ENCODE results near the gene ETFRF1.

ETFRF1 gene

DNA sequence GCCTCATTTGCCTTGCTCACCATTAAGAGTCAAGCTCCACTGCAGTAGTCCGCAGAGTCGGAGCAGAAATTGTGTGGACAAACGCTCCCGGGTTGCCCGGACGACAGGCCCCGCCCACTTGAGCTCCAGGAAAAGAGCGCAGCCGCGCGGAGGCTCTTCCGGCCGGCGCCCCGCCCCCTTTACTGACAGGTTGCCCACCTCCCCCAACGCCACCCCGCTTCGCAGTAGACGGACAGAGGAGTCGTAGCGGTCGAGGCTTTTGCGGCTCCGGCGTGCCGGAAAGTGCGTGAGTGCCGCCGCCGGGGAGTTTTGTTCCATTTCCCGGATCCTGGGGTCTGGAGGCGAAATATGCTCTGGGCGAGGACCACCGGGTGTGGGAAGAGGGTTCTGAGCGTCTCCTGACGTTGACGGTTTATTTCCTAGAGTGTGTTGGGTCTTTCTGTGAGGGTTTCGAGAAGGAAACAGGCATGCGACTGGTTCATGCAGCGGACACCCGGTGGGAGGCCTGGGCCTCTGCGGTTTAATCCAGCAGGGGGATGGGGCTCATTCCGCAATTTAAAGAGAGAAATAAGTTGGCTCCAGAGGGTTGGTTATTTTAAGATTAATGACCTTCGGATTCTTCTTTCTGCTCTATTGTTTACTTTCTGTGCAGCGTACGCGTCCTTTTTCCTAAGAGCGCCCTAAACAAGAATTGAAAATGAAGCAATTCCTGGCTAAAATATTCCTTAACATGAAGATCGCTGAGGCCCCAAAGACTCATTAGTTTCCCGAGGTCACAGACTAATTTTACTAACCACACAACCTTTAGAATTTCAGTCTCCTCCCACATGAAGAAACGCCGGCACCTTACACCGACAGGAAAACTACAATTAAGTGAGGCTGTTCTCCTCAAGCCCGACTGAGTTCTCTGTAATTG, at the start of gene ETFRF1, which contains the start of gene DNAI7:
Gene ETFRF1 (plus strand): TSS at position 182 of the 916 bp plus-strand sequence. CDS start 8,720 bp downstream, outside the sequence.
Gene DNAI7 (minus strand): TSS at position 105 of the 916 bp plus-strand sequence. CDS start 82 bp downstream, at position 23.
- peak; percentile 98 for DNase-seq

- DNase-seq = no peak
Observed at GRCh38 chr12:25146686-25147085, 48.4 kb upstream of the ETFRF1 start.

GRCh38 chr12:25151476-25151875, 43.6 kb upstream of the ETFRF1 start:
- DNase-seq = no peak

DNA sequence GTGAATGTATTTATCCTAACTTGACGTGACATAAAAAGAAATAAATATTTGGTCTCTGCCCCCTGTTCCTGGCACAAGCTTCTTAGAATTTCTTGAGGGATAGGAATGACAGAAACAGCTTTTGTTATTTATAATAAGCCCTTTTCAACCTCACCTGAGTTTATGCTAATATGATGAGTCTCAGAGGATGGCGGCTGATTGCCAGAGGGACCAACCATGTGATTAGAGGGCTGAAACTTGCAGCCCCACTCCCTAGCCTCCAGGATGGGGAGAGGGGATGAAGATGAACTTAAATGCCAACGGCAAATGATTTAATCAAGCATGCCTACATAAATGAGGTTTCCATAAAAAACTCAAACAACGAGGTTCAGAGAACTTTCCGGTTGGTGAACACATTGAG, 43.0 kb upstream of the ETFRF1 start:
- no peak for DNase-seq

GRCh38 chr12:25155022-25155576, 39.9 kb upstream of the ETFRF1 start:
- no peak for DNase-seq

- DNase-seq = no peak
Observed at GRCh38 chr12:25156061-25156460, 39.0 kb upstream of the ETFRF1 start.

DNA sequence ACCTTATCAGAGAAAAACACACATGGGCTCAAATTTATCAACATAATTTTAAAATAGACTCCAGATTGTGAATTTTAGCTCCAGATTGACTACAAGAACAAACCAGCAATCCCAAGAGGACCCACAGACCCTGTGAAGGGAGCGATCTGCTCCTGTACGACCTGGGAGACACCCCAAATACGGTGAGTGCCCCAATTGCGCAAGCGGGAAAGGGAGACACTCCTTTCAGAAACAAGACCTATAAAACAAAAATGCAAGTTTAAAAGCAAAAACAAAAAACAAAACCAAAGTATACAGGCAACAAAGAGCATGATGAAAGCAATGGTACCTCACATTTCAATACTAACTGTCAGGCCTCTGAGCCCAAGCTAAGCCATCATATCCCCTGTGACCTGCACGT, 32.2 kb upstream of the ETFRF1 start:
- no peak for DNase-seq

DNA sequence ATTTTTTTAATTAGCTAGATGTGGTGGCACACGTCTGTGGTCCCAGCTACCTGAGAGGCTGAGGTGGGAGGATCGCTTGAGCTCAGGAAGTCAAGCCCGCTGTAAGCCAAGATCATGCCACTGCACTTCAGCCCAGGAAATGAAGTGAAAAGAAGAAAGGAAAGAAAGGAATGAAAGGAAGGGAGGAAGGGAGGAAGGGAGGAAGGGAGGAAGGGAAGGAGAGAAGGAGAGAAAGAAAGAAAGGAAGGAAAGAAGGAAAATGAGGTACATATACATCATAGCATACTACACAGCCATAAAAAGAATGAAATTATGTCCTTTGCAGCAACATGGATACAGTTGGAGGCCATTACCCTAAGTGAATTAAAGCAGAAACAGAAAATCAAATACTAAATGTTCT, 12.3 kb upstream of the ETFRF1 start:
- no peak for DNase-seq

GRCh38 chr12:25184132-25184531, 10.9 kb upstream of the ETFRF1 start:
- DNase-seq = no peak

DNA sequence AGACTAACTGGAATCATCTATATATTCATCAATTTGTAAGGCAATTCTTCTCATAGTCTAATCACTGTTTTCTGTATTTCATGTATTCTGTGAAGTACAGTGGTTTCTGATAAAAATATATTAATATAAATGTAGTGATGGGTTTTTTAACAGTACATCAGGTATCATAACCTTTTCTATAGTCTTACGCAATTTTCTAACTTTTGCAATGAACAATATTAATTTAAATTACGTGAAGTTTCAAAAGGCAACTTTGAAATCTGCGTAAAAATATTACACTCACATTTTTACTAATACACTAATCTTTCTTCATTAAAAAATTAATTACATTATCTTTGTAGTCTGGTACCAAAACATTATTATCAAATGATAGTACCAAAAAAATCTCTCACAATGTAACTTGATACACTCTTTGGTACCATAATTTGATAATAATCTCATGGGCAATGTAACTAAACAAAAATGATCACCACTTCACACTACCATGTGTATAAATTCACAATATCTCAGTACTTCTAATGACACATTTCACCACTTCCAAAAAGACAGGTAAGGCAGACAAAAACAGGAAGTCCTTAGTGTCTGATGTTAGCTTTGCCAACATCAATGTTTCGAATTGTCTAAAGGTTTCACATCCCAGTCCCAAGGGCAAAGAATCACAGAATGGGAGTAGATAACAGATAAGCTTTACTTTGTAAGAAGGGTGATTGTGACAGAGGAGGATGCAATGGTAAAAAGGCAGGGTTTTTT, 8.8 kb upstream of the ETFRF1 start:
- DNase-seq = no peak

DNA sequence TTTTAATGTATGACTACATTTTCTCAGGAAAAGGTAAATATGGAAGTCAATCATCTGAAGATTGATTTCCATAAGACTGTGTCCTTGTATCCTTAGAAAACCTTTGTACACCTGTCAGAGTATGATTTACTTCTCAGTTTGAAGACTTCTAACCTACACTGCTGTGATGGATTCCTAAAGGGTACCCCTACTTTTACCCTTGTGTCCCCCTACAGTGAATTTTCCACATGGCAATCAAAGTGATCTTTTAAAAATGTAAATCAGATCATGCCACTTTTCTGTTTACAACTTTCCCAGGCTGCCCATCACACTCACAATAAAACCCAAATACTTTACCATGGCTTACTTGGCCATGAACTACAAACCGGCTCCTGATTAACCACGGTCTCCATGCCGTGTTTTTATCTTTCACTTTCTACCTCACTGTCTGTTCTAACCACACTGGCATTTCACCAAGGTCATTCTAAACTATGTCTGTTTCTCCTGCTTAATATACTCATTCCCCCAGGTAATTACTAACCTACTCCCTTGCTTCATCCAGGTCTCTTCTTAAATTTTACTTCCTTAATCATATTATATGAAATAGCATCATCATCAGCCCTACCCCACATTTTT, 8.1 kb upstream of the ETFRF1 start:
- no peak for DNase-seq

DNA sequence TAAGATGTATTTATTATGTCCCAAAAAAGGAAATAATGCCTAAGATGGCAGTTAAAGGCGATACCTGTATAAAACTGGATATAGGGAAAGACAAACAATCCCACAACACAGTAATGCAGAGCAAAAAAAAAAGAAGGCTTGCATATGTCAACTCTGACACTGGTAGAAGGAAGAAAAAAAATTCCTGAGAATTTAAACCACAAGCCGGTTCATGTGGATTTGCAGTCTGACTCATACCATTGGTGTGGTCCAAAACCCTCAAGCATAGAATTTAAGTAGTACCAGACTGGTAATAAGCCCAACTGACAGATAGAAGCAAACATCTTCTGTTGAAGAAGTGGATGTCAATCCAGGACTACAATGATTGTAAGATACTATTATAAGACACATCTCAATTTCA, 7.3 kb upstream of the ETFRF1 start:
- DNase-seq = no peak

GRCh38 chr12:25189656-25190055, 5.4 kb upstream of the ETFRF1 start:
- no peak for DNase-seq

DNA sequence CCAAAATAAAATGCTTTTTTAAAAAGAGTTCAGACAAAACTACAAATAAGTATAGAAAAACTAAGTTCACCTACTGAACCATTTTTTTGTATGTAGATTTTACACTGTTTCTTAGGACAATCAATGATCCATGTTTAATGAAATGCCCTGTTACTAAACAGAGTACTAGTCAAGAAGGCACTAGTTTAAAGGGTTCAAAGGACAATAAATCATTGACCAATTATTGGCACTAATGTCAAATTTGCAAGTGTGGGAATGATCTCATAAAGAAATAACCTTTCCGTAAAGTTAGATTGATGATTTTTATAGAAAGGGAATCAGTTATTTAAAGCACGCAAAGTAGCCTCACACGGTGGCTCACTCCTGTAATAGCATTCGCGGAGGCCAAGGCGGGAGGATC, 4.2 kb upstream of the ETFRF1 start:
- DNase-seq = no peak

DNA sequence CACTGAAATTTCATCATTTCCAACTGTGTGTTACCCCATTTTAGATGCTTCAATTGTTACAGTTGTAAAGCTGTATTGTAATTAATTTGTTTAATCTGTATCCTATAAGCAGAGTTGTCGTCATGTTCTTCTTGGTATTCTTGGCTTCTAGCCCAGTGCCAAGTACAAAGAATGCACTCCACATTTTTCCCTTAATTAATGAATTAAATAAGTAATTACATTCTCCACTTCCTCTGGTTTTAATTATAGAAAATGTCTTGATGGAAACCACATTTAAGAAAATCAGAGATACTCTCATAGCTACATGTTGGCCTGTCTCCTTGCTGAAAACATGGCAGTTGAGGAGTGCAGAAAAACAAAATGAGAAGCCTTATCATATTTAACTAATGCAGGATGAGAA, 823 bp upstream of the ETFRF1 start:
- DNase-seq = no peak

GRCh38 chr12:25194722-25195055, 348 bp upstream of the ETFRF1 start:
- no peak for DNase-seq

DNA sequence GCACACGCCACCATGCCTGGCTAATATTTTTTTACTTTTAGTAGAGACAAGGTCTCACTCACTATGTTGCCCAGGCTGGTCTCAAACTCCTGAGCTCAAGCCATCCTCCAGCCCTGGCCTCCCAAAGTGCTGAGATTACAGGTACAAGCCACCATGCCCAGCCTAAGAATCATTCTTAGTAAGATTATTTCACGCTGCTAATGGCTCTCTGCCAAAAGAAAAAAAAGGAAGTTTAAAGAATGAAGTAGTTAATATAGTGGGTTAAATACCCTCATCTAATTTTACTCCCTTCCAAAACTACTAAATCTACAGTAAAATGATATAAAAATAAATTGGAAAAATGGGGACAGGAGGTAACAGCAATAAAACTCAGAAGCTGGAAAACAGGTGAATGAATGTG, 2.6 kb downstream of the ETFRF1 start:
- DNase-seq = no peak

- no peak for DNase-seq
Observed at GRCh38 chr12:25200703-25201102, 5.7 kb downstream of the ETFRF1 start.

GRCh38 chr12:25202137-25202536, 7.1 kb downstream of the ETFRF1 start:
- no peak for DNase-seq

DNA sequence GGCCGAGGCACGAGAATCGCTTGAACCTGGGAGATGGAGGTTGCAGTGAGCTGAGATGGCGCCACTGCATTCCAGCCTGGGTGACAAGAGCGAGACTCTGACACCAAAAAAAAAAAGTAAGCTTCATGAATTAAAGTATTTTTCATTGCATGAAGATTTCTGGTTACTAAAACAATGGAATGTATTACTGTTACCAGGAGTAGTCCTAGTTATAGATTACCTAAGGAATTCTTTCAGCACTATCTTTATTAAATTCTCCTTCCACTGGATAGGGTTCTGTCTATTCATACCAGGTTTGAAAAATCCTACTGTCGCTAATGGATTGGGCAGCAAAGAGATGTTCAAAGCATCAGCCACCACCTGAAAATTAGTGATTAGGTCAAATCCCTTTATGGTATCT, 12.4 kb downstream of the ETFRF1 start:
- DNase-seq = no peak

GRCh38 chr12:25207846-25208245, 12.8 kb downstream of the ETFRF1 start:
- no peak for DNase-seq

- DNase-seq = no peak
Observed at GRCh38 chr12:25208554-25208953, 13.5 kb downstream of the ETFRF1 start.

- DNase-seq = no peak
Observed at GRCh38 chr12:25213338-25213737, 18.3 kb downstream of the ETFRF1 start.
